ENCODE results near the gene PTPRN.
A peak's percentile ranks its signal among the peaks of the same experiment; 100 is the strongest.
"Not testable (repeated sequence)": the region's sequence is repeated elsewhere in the genome, so short reads cannot be mapped to it uniquely, and the experiment has no call there.

The PTPRN gene

GRCh38 chr2:219287580-219288265 lies 21.5 kb downstream of the PTPRN start:
- DNase-seq (ENCODE audit: low spot score), result no peak

DNA sequence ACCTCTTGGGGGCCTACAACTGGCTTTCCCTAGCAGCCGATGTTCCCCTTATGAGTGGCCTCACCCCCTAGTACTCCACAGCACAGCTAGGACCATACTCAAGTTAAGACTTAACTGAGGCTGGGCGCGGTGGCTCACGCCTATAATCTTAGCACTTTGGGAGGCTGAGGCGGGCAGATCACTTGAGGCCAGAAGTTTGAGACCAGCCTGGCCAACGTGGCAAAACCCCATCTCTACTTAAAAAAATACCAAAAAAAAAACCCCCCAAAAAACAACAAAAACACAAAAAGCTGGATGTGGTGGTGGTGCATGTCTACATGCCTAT lies 22.1 kb downstream of the PTPRN start:
- DNase-seq (ENCODE audit: low spot score), result not testable (repeated sequence)

DNA sequence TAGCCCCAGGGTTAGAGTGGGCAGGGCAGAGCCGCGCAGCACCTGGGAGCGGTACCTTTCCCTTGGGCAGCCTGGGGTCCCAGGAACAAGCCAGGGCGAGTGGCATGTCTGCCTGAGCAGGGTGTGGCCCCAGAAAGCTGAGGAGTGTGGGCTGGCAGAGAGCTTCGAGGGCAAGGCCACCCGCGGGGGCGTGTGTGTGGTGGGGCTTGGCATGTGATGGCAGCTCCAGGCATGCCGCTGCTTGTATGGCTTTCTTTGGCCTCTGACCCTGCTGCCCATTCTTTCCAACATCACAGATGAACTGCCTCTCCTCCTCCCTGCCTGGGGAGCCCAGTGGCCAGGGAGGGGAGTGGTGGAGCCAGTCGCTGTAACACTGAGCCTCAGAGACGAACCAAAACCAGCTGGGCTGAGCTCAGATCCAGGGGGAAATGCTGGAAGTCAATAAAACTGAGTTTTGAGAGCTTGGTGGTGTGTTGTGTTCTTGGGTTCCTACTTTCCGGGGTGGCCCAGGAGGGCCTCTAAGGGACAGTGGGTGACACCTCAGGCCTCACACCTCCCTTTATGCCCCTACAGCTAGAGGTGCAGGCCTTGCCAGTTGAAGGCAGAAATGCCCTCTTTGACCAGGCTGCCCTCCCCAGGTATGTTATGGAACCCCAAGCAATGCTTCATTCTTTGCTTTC lies 22.6 kb downstream of the PTPRN start:
- DNase-seq (ENCODE audit: low spot score), result peak; percentile 32

DNA sequence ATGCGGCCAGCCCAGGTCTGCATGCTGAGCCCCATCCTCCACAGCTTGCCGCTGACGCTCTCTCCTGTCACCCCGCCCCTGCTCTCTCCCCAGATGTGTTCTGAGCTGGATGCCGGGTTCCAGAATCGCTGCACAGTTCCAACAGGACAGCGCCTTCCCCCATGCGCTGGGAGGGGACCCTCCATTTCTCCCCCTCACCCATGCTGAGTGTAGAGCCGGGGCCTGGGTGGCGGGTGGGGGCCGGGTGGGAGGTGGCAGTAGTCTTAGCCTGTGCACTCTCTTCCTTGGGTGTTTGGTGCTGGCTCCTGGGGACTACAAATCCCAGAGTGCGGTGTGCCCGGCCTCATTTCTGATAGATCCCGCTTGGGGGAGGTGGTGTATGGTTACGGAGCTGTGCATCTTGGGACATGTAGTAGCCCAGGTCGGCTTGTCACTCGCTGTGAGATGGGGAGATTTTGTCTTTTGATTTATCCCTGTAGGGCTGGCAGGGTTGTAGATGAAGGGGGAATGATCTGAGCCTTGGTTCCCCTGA lies 23.2 kb downstream of the PTPRN start:
- peak; percentile 69 for DNase-seq (ENCODE audit: low spot score)

GRCh38 chr2:219285373-219285735 lies 23.8 kb downstream of the PTPRN start:
- DNase-seq (ENCODE audit: low spot score), result no peak

- DNase-seq (ENCODE audit: low spot score), result no peak
These were observed 24.5 kb downstream of the PTPRN start for GRCh38 chr2:219284501-219285372.

GRCh38 chr2:219282943-219283581 lies 26.1 kb downstream of the PTPRN start:
- DNase-seq (ENCODE audit: low spot score), result no peak

- DNase-seq (ENCODE audit: low spot score), result no peak
These were observed 26.8 kb downstream of the PTPRN start for GRCh38 chr2:219282375-219282774.

GRCh38 chr2:219281588-219281987 lies 27.6 kb downstream of the PTPRN start:
- DNase-seq (ENCODE audit: low spot score), result no peak

DNA sequence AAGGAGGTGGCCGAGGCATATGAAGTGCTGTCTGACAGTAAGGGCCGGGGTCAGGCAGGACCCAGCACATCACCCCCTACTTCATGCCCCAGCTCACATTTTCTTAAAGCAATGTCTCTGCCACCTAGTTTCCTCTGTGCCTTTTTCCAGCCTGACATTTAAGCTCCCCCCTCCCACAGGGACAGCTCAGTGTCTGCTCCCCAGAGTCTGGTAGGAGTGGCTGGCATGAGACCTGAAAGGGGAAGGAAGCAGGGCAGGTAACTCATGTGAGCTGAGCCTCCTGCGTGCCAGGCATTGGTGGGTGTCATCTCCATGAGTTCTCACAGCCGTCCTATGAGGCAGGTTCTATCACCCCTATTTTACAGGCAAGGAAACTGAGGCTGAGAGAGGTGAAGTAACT lies 28.6 kb downstream of the PTPRN start:
- no peak for DNase-seq (ENCODE audit: low spot score)

GRCh38 chr2:219279916-219280516 lies 29.2 kb downstream of the PTPRN start:
- DNase-seq (ENCODE audit: low spot score), result no peak

DNA sequence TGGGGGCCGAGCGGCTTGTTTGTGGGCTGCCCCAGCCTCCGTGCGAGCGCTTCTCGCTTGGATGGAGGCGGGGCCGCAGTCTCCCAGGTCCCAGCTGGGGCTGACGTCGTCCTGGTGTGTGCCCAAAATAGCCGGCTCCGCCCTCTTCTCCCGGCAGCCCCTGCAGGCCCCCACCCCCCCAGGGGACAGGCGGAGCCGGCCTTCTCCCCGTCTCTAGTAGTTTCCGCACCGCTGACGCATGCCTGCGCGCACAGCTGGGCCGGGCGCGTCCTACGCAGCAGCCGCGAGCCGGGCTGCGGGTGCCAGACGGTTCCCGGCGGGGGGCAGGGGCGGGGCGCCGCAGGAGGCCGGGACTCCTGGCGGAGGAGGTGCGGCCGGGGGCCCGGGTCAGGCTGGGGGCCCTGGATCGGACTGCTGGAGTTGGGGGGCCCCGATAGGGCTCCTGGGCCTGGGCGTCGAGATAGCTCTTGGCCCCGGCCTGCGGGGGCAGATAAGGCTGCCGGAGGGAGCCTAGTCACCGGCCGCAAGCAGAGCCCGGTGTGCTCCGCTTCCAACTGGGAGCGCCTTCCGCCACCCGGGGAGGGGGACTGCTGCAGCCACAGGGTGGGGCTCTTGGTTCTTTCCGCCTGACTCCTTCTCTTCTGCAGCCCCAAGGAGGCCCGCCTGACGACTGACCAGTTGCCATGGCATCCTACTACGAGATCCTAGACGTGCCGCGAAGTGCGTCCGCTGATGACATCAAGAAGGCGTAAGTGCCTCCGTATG lies 29.9 kb downstream of the PTPRN start, which contains the start of gene DNAJB2:
Gene DNAJB2, plus strand, starts transcription at position 216 of the 765 bp plus-strand sequence. Its CDS starts 468 bp downstream, at position 684.
- DNase-seq (ENCODE audit: low spot score), result peak; percentile 100

GRCh38 chr2:219278655-219279150 lies 30.5 kb downstream of the PTPRN start:
- no peak for DNase-seq (ENCODE audit: low spot score)

- DNase-seq (ENCODE audit: low spot score), result peak; percentile 83
These were observed 31.2 kb downstream of the PTPRN start for GRCh38 chr2:219277703-219278654.

- DNase-seq (ENCODE audit: low spot score), result peak; percentile 86
These were observed 34.8 kb downstream of the PTPRN start for GRCh38 chr2:219274361-219274921.

DNA sequence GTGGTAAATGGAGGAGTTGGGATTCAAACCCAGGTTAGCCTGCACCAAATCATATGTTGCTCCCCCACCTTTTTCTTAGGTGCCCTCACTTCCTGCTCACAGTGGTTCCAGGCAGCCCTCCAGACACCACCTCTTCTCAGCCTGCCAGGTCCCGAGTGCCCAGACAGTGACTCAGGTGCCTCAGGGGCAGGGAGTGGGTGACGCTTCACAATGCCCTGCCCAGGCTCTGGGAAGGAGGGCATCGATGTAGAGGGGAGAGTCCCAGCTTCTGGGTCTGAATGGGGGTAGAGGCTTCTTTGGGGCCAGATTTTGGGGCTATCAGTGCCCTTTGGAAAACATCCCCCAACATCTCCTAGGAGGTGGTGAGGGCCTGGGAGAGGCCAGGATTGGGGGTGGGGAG lies 35.3 kb downstream of the PTPRN start:
- DNase-seq (ENCODE audit: low spot score), result no peak

GRCh38 chr2:219272995-219273394 lies 36.2 kb downstream of the PTPRN start:
- no peak for DNase-seq (ENCODE audit: low spot score)

DNA sequence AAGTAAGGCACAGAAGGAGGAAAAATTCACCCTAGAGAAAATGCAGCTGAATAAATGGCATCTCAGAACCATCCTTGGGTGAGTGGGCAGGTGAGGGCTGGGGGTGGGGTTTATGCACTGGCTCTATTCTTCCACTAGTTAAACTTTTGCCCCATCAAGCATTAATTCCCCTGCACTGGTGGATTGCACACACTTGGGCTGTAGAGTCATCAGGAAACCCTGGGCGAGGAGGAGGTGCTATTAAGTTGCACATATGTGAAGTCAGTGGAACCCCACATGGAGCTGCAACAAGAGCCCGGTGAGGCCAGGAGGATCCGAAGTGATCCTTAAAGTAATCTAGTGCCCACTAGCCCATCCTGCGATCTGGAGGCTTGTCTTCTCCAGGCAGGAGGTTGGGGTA lies 36.8 kb downstream of the PTPRN start:
- no peak for DNase-seq (ENCODE audit: low spot score)

- no peak for DNase-seq (ENCODE audit: low spot score)
These were observed 38.2 kb downstream of the PTPRN start for GRCh38 chr2:219271021-219271420.
